Stimulated activated CD4-positive, alpha-beta T cell treated with anti-CD3 and anti-CD28 coated beads, Interleukin-12 subunit alpha, Interleukin-12 subunit beta, amount 100 ng/mL, for 24 hours (primary cell): ENCODE data around the gene KCNK15.
A peak's percentile ranks its signal among the peaks of the same experiment; 100 is the strongest.
"Not testable (repeated sequence)": the region's sequence is repeated elsewhere in the genome, so short reads cannot be mapped to it uniquely, and the experiment has no call there.

Experiments
- DNase-seq, 2 experiments: peaks; one replicate each; pipeline ENCODE4 v3.0.0-alpha.2; 2020; ENCODE audit warnings: low read depth in 2 of 2

Gene KCNK15

DNA sequence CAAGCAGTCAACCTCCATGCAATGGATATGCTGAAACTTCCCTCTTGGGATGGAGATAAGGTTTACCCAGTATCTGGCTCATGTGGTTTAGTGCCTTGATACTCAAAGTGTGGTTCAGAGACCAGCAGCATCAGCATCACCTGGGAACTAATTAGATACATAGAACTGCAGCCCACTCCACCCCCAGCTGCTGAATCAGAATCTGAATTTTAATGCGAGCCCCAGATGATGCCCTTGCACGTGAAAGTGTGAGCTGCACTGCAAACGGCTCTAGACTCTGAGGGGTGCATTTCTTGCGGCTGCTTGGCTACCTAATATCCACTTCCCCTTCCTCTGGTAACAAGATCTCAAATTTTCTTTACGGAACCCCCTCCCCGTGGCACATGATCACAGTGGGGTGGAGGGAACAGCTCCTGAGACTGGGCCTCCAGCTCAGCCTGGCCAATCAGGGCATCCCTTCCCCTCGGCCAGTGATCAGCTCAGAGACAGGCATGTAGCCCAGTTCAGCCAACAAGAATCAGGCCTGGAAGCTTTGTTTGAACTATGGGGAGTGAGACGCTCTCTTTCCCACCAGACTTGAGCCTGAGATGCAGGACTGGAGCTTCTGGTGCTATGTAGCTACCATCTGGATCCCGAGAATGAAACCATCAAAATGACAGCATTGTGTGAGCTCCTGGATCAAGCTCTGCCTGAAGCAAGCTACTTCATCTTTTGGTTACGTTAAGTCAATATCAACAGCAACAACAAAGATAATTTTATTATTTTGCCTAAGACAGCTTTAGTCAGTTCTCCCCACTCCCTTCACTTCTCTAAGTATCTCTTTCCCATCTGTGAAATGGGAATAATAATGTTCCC lies 12.8 kb downstream of the KCNK15 start:
- no peak for DNase-seq

DNA sequence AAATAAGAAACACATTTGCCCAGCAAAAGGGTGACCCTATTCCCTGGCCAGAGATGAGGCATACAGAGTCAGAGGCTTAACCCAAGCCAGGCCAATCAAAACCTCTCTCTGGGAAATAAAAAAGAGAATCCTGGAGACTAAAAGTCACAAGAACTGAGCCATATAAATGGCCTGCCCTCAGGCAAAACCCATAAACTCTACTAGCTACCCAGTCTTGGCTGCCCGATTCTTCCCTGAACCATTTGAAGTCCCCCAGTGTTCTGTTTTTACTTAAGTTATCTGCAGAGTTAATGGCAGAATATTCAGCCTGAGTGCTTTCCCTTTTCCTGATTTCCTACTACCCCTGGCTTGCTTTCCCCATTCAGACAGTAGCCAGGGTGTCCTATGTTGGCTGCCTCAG lies 13.9 kb downstream of the KCNK15 start:
- DNase-seq: no peak

DNA sequence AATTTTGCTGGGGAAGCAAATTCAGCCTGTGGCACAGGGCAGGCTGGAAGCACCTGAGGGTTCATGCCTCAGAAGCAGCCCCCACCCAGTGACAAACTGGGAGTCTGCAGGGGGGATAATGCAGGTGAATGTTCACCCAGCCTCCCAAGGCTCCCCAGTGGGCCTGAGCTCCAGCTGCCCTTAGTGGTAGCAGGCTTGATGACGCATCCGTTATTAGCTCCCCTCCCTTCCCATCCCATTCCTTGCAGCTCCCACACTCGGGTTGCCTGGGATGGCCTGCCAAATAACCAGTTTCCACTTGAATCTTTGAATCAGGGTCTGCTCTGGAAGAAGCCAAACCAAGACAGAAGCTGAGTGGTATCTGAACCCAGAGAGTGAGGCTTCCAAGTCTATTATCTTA lies 15.8 kb downstream of the KCNK15 start:
- no peak for DNase-seq

DNA sequence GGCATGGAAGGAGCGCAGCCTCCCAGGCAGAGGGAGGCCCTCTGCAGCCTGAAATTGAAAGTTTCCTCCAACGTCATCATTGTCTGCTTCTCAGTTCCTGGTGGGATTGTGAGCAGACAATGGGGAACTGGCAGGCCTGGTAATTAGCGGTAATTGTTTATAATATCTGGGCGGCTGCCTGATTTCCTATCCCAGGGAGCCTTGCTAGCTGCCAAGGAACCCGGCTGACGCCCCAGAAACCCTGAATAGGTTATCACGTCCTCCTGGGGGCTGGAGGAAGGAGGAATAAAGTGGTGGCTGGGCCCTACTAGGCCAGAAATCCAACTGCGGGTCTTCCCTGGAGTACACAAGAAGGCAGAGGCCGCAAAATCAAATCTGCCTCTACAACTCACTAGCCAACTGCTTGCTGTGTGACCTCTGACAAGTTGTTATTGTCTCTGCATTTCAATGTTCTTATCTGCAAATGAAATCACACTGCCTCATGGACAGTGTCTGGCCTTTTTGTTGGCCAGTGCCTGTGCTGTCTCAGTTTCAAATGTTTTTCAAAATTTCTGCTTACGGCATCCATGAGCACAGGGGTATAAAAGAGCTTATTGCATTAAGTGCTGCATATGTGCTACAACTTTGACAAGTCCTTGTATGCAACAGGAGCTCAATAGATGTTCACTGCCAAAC lies 16.9 kb downstream of the KCNK15 start:
- no peak for DNase-seq

DNA sequence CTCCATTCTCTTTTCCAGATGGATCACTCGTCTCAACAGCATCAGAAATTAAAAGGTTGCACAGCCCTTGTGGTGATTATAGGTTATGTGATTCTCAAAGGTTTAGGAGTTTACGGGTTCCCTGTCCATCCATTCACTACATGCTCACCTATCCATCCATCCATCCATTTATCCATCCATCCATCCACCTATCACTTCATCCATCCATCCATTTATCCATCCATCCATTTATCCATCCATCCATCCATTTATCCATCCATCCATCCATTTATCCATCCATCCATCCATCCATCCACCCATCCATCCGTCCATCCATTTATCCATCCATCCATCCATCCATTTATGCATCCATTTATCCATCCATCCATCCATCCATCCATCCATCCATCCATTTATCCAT lies 18.1 kb downstream of the KCNK15 start:
- DNase-seq: not testable (repeated sequence)

DNA sequence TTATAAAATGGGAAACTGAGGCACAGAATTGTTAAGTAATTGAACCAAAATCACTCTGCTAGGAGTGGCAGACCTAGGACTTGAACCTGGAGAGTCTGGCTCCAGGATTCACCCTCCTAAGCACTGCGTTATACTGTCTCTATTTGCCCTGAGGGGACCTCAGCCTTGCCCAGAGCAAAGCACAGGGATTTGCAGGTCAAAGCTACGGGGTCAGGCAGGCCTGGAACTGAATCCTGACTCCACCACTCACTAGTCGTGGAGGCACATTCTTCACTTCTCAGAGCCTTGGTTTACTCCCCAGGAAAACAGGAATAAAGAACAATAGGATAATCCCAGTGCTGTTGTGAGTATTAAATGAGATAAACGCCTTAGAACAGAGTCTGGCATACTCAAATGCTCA lies 19.4 kb downstream of the KCNK15 start:
- no peak for DNase-seq

DNA sequence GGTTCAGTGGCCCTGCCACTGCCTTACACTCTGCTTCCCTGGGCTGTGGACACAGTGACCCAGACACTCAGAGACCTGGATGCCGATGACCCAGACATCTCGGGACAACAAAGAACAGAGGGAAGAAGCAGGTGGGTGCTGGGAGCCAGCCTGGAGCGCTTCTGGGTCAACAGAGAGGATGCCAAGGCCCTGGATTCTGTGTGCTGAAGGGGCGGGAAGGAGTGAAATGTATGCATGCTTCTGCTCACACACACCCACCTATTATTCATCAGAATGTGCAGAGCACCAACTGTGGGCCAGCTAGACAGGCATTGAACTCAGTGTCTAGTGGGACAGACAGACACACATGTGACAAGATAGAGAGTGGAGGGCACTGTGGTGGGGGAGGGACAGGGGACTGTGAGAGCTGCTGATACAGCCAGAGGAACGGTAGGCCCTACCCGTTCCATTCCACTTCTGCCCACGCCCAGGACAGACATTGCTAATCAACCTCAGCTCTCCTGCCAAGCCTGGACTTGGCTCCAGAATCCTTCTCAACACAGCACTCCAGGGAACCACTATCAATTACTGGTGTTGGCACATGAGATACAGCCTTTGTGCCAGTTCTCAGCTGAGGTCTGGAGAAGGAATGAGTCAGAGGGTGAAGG lies 20.2 kb downstream of the KCNK15 start:
- no peak for DNase-seq

DNA sequence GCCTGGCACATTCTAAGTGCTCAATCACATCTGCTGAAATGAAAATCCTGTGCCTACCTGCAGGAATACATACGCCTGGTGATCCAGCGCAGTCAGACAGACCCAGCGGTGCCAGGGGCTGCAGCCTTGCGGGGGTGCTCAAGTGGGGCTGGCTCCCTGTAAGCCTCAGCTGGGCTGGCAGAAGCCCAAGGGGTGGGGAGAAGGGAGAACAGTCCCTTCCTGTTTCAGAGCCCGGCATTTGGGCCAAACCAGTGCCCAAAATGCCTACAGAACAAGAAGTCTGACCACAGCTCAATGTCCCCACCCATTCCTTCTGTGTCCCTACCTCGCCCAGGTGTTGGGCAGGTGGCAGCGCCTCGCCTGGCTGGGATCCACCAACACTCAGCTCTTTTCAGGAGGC lies 22.6 kb downstream of the KCNK15 start:
- DNase-seq: no peak

DNA sequence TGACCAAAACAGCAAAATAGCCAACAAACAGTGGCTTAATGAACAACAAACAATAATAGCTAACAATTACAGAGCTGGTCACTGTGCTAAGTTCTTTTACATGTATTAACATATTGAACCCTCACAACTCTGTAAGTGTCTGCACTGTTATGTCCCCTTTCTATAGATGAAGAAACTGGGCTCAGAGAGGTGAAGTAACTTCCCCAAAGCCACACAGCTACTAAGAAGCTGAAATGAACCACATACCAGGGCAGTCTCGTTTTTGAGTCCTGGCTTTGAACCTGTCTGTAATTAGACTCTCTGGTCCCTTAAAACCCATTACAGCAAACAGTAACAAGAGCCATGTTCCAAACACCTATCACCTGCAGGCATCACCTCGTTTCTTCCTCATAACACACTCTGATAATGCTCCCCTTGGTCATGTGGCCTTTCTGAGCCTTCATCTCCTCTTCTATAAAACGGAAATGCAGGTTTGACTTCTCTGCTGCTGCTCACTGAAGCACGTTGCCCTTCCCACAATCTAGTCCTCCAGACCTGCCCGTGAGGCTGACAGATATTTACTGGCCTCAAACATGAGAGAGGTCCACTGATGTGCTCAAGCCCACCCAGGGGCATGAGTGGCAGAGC lies 23.3 kb downstream of the KCNK15 start:
- no peak for DNase-seq

DNA sequence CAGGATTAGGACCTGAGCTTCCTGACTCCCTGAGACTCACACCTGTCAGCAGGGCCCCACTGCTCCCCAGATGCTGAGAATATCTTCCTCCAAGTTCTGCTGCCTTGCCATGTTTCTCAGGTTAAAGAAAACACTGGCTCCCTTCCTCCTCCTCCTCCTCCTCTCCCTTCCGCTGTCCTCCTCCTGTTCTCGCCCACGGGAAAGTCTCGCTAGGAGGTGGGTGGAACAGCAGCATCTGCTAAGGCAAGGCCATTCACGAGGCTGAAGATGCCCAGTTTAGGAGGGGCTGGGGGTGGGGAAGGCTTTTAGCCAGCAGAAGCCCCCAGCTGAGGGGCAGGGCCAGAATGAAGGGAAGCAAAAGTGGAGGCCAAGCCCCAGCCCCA lies 23.8 kb downstream of the KCNK15 start:
- no peak for DNase-seq

DNA sequence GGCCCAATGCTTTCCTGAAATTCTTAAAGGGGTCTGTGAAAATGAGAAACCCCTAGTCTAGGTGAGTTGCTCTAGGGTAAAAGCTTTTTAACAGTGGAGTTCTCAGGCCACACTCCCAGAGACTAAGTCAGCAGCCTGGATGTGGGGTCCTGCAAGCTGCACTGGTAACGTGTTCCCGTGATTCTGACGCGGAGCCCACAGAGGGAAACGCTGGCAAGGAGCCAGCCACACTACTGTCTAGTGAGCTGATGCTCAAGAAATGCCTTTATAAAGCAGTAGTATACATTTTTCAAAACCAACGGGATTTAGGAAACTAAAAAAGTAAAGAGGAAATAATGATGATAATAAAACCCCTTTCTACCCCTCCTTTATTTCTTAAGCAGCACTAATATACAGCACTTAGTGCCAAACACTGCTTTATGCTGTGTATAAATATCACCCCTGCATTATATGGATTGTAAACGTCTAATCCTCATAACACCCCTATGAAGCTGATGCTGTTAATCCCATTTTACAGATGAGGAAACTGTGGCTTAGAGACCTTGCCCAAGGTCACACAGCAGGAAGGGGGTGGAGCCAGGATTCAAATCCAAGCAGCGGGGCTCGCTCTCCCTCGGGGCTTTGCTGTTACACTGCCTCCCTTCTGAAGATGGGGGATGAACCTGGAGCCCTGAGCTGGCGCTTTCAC lies 25.0 kb downstream of the KCNK15 start:
- DNase-seq: no peak

DNA sequence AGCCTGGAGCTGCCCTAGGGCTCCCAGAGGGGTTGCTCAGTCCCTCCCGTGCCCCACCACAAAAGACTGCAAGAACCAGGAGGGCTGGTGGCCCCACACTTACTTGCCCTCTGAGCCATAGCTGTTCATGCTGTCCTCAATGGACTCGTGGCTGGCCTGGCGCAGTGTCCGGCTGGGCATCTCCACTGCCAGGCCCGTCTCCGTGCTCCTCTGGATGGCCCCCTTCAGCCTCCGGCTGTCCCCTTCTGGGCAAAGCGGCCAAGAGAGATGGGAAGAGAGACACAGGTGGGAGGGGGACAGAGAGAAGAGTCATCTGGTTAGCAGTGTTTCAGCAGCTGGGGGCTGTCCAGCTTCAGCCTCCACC lies 25.5 kb downstream of the KCNK15 start:
- no peak for DNase-seq

DNA sequence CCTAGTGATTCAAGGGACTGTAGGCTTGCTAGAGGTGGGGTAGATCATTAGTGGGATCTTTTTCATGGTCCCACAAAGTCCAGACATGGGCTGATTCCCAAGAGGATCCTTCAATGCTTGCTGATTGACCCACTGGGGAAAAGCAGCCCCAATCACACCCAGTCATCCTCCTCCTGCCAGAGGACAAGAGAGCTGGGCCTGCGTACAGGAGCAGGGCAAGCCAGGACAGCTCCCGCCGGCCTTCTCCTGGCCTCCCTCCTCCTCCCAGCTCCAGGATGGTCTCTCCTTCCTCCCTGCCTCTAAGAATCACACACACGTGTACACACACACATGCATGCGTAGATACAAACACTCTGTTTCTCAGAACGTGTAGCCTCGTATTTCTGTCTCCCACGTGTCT lies 27.0 kb downstream of the KCNK15 start:
- DNase-seq: no peak

DNA sequence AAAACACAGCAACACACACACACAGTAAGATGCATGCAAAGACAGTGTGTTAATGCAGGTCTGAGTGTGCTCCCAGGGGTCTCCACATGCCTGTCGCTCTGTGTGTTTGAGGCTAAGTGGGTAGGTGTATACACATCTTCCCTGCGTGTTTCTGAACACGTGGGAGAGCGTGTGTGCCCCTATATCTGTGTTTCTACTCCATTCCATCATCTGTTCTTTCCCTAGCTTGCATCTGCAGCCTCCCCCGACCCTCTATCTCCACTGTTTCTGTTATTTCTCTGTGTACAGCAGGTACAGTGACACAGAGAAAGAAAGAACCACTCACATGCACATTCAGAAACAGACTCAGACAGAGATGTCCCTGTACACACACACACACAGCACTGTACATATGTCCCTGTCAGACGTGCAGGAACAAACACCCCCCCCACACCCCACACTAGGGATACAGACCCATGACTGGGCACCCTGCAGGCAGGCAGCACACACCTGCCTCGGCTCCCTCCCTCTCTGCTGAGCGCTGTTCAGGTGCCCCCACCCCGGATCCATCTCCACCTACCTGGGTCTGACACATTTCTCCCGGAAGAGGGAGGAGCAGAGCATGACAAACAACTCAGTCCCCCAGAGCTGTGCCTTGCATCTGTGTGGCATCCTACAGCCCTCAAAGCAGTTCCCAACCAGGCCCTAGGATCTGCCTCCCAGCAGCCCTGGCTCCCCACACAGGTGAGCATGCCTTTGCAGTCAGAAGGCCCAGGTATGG lies 27.6 kb downstream of the KCNK15 start:
- DNase-seq: no peak

DNA sequence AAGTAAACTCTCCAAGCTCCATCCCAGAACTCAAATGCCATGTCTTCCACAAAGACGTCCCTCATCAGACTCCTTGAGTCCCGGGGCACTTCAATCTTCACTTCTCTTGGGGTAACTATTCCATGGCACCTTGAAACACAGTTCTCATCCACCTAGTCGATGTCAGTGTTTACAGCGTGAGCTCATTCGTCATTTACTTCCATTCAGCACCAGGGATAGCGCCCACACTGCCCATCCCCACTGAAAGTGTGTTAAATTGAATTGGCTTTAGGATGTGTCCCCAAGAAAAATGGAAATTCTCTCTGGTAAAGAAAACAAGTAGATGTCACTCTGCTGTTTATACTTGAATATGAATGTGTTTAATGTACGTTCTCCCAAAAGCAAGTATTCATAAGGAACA lies 31.3 kb downstream of the KCNK15 start:
- no peak for DNase-seq

DNA sequence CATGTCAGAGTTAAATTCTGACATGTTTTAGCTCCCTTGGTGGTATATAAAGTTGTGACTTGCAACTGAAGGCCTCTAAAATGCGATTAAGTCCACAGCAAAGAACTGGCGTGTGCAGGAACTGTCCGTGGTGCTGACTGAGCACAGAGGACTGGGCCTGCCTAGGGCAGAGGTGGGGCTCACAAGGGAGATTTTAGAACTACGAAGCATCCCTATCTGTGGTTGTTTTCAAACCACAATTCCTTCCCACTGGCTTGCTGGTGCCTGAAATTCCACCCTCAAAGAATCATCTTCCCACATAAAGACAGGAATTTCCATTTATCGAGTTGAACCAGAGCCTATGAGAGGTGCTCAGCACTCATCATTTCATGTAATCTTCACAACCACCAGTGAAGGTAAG lies 34.6 kb downstream of the KCNK15 start:
- DNase-seq: peak; percentile 6 to 8

DNA sequence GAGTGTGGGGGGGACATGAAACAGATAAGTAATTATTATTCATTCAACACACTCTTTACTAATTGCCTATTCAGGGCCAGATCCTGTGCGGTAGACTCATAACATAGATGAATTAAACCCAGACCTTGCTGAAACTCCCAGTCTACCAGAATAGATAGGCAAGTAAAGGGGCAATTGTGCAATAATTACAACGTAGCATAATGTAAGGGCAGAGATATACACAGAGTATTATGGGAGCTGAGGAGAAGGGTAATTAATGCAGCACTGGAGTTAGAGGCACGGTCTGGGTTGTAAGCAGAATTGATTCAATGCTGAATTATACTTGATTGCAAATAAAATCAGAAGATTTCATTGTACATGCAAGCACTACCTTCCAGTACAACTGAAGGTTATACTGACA lies 35.5 kb downstream of the KCNK15 start:
- no peak for DNase-seq

DNA sequence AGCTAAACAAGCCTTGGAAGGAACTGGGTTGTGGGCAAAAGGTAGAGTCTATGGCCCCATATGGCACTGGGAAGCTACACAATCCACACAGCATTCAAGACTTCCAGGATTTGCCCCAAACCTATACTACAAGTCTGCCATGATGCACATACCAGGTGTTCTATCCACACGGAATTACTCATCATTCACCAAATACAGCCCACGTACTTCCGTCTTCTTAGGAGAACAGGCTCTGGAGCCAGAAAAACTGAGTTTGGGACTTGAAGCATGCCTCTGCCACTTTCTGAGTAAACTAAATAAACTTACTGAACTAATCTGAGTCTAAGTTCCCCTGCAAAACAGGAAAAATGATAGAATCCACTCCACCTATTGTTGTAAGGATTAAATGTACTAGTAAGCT lies 36.1 kb downstream of the KCNK15 start:
- no peak for DNase-seq

DNA sequence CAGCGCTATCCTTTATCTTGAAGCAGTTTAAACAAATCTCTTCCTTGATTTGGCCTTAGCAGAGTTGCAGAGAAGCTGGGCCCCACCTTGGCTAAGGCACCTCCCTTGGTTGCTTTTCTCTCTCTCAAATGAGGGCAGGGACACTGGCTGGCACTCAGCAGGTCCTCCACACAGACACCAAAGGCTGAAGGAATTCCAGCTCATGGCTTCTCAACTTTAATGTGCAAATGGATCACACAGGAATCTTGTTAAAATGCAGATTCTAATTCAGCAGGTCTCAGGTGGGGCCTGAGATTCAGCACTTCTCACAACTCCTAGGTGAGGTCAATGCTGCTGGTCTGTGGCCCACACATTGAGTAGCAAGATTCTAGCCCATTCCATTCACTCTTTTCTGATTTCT lies 39.0 kb downstream of the KCNK15 start:
- no peak for DNase-seq

DNA sequence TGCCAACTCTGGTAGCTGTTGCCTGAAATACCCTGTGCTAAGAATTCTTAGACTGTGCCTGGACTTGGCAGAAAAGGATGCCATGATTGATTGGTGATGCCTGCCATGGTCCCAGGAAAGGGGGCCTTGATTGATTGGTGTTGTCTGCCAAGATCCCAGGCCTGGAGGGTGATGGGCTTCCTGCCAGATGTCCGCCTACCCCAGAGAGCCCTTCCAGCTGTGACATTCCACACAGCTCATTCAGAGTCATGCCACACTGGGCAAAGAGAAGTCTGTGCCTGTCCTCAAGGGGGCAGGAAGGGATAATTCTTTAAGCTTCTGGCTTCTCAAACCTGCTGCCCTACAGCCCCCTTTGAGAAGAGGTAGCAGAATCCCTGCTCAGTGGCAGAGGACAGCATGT lies 40.1 kb downstream of the KCNK15 start:
- no peak for DNase-seq

DNA sequence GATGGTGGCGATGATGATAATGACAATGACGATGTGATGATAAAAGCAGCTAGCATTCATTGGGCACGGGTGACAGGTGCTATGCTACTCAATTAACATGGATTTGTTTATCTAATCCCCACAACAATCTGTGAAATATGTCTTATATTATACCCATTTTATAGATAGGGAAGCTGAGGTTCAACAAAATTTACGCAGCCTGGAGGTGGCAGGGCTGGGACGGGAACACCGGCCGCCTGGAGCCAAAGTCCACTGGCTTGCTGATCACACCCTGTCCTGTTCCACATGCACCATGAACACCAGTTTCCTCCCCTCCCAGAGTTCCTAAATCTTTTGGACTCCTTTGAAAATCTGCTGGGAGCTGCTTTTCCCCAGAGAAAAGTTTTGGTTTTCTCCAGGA lies 41.6 kb downstream of the KCNK15 start:
- DNase-seq: no peak
